Sigmoid colon (tissue), 7 donors: ENCODE measurements around the gene CHCHD10. TPM values are rescaled to one million over a fixed set of nuclear protein-coding genes. Genes with fewer than 3 reads are reported as not detected.
A peak's percentile ranks its signal among the peaks of the same experiment; 100 is the strongest.

ENCODE experiments used
- DNase-seq: peaks from one replicate; pipeline ENCODE4 v3.0.0-alpha.2; 2019
- H3K27ac ChIP-seq, 4 donors: fragments of 200-600 bp; sonication (generic); one replicate each; pipeline ENCODE4 v1.5.1; 2016 to 2019; ENCODE audit warnings: mild to moderate bottlenecking in 1 of 4
- H3K27me3 ChIP-seq, 3 donors: fragments of 200-600 bp; sonication (generic); one replicate each; pipeline ENCODE4 v1.5.1; 2019; ENCODE audit warnings: mild to moderate bottlenecking in 1 of 3
- H3K36me3 ChIP-seq, 4 donors: fragments of 200-600 bp; sonication (generic); one replicate each; pipeline ENCODE4 v1.5.1; 2016 to 2019
- H3K4me1 ChIP-seq, 4 donors: fragments of 200-600 bp; sonication (generic); one replicate each; pipeline ENCODE4 v1.5.1; 2017 to 2019
- H3K4me3 ChIP-seq, 4 donors: fragments of 200-600 bp; sonication (generic); one replicate each; pipeline ENCODE4 v1.5.1; 2017 to 2019; ENCODE audit warnings: mild to moderate bottlenecking in 2 of 4, moderate library complexity in 1 of 4
- H3K9me3 ChIP-seq, 4 donors: fragments of 200-600 bp in 3 of 4; sonication (generic) in 3 of 4; one replicate each; pipeline versions ENCODE4 v1.5.1 to v1.6.1; 2013 to 2019
- EP300 ChIP-seq, 4 donors: sonication (generic); formaldehyde crosslinking; IDR thresholded peaks; one replicate each; pipeline ENCODE4 v1.6.1; 2017; ENCODE audit warnings: antibody characterized with exemption in 4 of 4
- POLR2A ChIP-seq, 2 donors: fragments of 450-650 bp; IDR thresholded peaks; one replicate each; pipeline ENCODE4 v1.6.1; 2016; ENCODE audit warnings: antibody characterized with exemption in 2 of 2, mild to moderate bottlenecking in 2 of 2, moderate library complexity in 2 of 2
- POLR2AphosphoS5 ChIP-seq, 4 donors: sonication (generic); formaldehyde crosslinking; IDR thresholded peaks; one replicate each; pipeline ENCODE4 v1.6.1; 2017; ENCODE audit warnings: antibody characterized with exemption in 4 of 4
- WGBS, 2 donors: extraction: QIAGEN DNeasy Blood & Tissue Kit; methylation state at CpG; one replicate each; pipeline ENCODE4 v1.1.7; 2013; 5-methylcytosine and 5-hydroxymethylcytosine counted together
- intact Hi-C: fragments of 100-400 bp; cut with DNase I; formaldehyde crosslinking; loops from one replicate; pipeline ENCODE4 v1.15.1; 2023
- polyA plus RNA-seq, 3 donors: library from polyadenylated mRNA; stranded (reverse); fragments of 200-250 nt; gene quantifications; one replicate each; pipeline ENCODE4 v1.2.3, GENCODE V29; 2013
- total RNA-seq, 4 donors: library from RNA; depleted of rRNA; stranded (reverse); fragments of >200 nt; gene quantifications; one replicate each; pipeline ENCODE4 v1.1.0, GENCODE V29; 2016
- TF ChIP-seq, protein P1 (sequence below), 4 experiments: fragments of 450-650 bp in 3 of 4; fragments of 200-600 bp in 1 of 4; IDR thresholded peaks; one replicate each; pipeline ENCODE4 v1.5.1; 2016 to 2019; ENCODE audit warnings: antibody characterized with exemption in 4 of 4, mild to moderate bottlenecking in 3 of 4, moderate library complexity in 2 of 4
- donor health status: healthy with polysubstance abuse.
- donor health status: Bipolar disorder and iron deficiency.
- donor health status: healthy.

Gene CHCHD10
- total RNA-seq (10 to 100 TPM in 3 of 4 donors, 1 to 10 TPM in 1; 5.7 to 51.5 (median 29.1) TPM), polyA plus RNA-seq (100 to 1,000 TPM; 272 to 336 (median 286) TPM)

DNA sequence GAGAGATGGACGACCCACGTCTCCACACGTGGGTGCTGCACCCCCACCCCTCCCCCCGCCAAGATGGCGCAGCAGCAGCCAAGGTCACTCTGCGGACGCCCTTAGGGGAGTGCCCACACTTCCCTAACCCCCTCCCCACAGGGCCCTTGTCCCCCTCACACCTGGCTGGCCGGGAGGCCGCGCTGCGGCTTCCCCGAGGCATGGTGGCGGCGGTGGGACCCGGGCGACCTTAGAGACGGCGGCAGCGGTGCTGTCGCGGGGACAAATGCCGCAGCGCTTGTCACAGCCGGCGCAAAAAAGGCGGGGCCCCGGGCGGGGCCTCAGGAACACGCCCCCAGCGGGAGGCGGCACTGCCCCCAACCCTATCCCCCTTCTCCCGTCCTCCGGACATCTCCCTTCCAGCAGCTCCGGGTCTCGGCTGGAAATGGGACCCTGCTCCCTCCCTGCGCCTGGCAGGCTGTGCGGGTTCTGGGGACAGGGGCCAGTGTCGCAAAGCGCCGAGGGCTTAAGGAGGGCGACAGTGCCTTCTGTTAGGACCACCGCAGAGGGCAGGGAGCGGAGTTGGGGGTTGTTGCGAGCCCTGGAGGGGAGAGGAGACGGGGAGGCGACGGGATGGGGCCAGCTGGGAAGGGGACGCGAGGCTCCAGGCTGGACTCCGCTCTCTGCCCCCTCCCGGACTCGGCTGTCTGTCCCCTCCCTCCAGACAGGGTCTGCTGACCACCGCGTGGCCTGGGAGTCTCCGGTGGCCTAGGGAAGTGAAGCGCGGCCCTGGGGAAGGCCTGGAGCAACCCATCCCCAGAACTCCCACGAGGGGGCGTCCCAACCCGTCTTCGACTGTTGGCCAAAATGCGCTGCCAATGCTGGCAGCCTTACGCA lies at the start of gene CHCHD10:
CHCHD10 (minus strand) TSS at position 300 of the 876 bp plus-strand sequence; CDS start at position 202, 98 bp downstream.
- intact Hi-C loops = loop anchor here (2.0 to 5.0 kb wide), 5 partner anchors 17 to 226 kb away; partner anchors contain the start of genes SMARCB1 and ZNF70
- Histone ChIP-seq H3K4me1 (peaks cover 0 to 84% (median 60%) of the 10 kb centered on the region in 4 donors), H3K4me3 (peak within 1 kb of the TSS; percentile 57 to 75 (median 66)), H3K36me3 (no peaks in the 10 kb centered on the region), H3K9me3 (no peaks in the 10 kb centered on the region), H3K27me3 (no peaks in the 10 kb centered on the region), H3K27ac (peak within 1 kb of the TSS; percentile 85 to 89 (median 88))
- TF ChIP-seq EP300 (IDR thresholded peaks at IDR 0.05) = no peak
- peak; percentile 69 to 80 (median 74) for TF ChIP-seq POLR2AphosphoS5 (IDR thresholded peaks at IDR 0.05)
- TF ChIP-seq, protein P1, sequence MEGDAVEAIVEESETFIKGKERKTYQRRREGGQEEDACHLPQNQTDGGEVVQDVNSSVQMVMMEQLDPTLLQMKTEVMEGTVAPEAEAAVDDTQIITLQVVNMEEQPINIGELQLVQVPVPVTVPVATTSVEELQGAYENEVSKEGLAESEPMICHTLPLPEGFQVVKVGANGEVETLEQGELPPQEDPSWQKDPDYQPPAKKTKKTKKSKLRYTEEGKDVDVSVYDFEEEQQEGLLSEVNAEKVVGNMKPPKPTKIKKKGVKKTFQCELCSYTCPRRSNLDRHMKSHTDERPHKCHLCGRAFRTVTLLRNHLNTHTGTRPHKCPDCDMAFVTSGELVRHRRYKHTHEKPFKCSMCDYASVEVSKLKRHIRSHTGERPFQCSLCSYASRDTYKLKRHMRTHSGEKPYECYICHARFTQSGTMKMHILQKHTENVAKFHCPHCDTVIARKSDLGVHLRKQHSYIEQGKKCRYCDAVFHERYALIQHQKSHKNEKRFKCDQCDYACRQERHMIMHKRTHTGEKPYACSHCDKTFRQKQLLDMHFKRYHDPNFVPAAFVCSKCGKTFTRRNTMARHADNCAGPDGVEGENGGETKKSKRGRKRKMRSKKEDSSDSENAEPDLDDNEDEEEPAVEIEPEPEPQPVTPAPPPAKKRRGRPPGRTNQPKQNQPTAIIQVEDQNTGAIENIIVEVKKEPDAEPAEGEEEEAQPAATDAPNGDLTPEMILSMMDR (IDR thresholded peaks at IDR 0.05) = peak; percentile 73 to 92 (median 79)
- peak; percentile 18 to 65 for TF ChIP-seq POLR2A (IDR thresholded peaks at IDR 0.05)
- DNase-seq = peak; percentile 92
- WGBS, 2 donors = 0 to 1% methylated on average over 63 of the region's 63 CpGs

DNA sequence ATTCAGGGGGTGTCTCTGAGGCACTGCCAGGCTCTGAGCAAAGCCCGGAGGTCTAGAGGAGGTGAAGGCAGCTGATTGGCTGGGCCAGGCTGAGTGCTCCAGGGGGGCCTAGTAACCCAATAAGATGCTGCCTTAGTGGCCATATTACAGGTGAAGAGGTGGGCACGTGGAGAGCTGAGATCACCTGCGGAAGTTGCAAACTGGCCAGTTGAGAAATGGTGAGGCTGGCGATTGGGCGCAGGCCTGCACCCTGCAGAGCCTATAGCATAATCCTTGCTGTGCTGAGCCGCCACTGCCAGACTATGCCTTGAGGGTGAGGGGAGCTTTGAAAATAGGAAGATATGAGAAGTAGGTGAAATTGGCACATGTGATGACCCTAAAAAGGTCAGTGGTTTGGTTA lies 49.4 kb upstream of the CHCHD10 start:
- no peak overlapping the region for H3K4me3 ChIP-seq
- WGBS, 2 donors = 90 to 98% methylated on average over 6 of the region's 6 CpGs
- TF ChIP-seq POLR2AphosphoS5 (IDR thresholded peaks at IDR 0.05) = no peak
- no peak for TF ChIP-seq EP300 (IDR thresholded peaks at IDR 0.05)
- no peak for TF ChIP-seq POLR2A (IDR thresholded peaks at IDR 0.05)
- TF ChIP-seq, protein P1 (IDR thresholded peaks at IDR 0.05) = no peak

DNA sequence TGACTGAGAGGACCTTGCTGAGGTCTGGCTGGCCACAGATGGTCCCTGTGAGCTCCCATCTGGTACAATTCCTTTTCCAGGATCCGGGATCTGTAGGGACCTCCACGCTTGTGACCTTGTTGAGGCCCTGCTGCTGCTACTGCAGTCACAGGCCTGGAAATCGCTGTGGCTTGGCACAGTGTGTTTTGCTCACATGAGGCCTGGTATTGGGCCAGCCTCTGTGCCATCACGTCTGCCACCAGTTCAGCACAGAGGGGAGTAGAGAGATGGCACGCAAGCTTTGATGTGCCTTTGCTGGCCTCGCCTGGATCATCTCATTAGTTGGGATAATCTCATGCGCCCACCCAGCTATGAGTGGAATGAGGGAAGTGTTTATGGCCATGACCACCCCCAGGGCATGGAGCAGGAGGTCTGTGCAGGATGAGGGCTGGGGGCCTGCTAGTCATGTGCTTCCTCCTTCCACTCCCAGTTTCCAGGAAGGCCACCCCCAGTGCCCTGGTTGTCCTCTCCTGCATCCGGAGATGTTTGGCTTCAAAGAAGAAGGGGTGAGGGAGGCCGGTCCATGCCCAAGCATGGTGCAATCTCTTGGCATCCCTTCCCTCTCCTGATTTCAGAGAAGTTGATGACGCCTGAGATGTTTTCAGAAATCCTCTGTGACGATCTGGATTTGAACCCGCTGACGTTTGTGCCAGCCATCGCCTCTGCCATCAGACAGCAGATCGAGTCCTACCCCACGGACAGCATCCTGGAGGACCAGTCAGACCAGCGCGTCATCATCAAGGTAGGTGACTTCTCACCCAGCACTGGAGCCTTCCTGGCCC lies 48.6 kb upstream of the CHCHD10 start:
- WGBS, 2 donors = 90 to 94% methylated on average over 18 of the region's 18 CpGs

More for the DNA sequence above, 49.4 kb upstream of the CHCHD10 start:
- Histone ChIP-seq H3K4me1 (no peaks in the 10 kb centered on the region), H3K9me3 (no peaks in the 10 kb centered on the region), H3K36me3 (peaks cover 11 to 83% (median 49%) of the 10 kb centered on the region in 4 donors), H3K27me3 (no peaks in the 10 kb centered on the region), H3K27ac (no peak overlapping the region)
- DNase-seq = no peak
- intact Hi-C loops = no loop called here

DNA sequence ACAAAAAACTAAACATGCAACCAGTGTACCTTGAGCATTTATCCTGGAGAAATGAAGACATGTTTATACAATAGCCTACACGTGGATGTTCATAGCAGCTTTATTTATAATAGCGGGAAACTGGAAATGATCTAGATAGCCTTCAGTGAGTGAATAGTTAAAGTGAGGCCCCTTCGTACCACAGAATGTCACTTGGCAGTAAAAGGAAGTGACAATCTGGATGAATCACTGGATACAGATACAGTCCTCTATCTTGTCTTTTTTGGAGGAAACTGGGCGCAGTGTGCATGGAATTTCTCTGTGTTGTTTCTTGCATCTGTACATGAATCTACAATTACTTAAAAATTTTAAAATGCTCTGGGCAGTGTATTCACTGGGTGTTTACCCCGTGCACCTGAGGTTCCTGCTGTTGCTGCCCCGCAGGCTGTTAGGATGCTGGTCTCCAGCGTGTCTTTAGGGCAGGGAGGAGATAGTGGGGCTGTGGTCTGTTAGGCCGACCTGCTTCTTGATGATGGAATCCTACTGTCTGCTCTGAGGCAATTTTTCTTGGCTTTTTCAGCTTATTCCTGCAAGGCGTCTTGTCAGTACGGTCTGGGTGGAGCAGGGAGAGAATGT lies 47.9 kb upstream of the CHCHD10 start:
- intact Hi-C loops = no loop called here
- Histone ChIP-seq H3K27ac (no peak overlapping the region), H3K9me3 (no peaks in the 10 kb centered on the region), H3K27me3 (no peaks in the 10 kb centered on the region), H3K4me1 (no peaks in the 10 kb centered on the region), H3K36me3 (peaks cover 5 to 82% (median 41%) of the 10 kb centered on the region in 4 donors), H3K4me3 (no peak overlapping the region)
- no peak for DNase-seq
- 80 to 88% methylated on average over 10 of the region's 10 CpGs for WGBS, 2 donors
- no peak for TF ChIP-seq POLR2A (IDR thresholded peaks at IDR 0.05)
- no peak for TF ChIP-seq EP300 (IDR thresholded peaks at IDR 0.05)
- TF ChIP-seq, protein P1 (IDR thresholded peaks at IDR 0.05) = no peak
- no peak for TF ChIP-seq POLR2AphosphoS5 (IDR thresholded peaks at IDR 0.05)

More for the DNA sequence above, 48.6 kb upstream of the CHCHD10 start:
- no peak for TF ChIP-seq EP300 (IDR thresholded peaks at IDR 0.05)
- TF ChIP-seq, protein P1 (IDR thresholded peaks at IDR 0.05) = no peak
- Histone ChIP-seq H3K4me1 (no peaks in the 10 kb centered on the region), H3K36me3 (peaks cover 5 to 82% (median 44%) of the 10 kb centered on the region in 4 donors), H3K4me3 (no peak overlapping the region), H3K27me3 (no peaks in the 10 kb centered on the region), H3K9me3 (no peaks in the 10 kb centered on the region), H3K27ac (no peak overlapping the region)
- DNase-seq = no peak
- intact Hi-C loops = no loop called here
